Trophoblast cell (in vitro differentiated cells and primary cell): ENCODE data around the gene CCSAP.
A peak's percentile ranks its signal among the peaks of the same experiment; 100 is the strongest.

Experiments used
- DNase-seq, 2 donors: peaks; one replicate each; pipeline ENCODE4 v3.0.0-alpha.2; 2016
- H2AFZ ChIP-seq: 2 replicates; pipeline ENCODE4 v1.6.1; 2013; ENCODE audit warnings: low read length, moderate library complexity, mild to moderate bottlenecking; ENCODE audit not compliant: insufficient read depth, poor library complexity
- H2AK5ac ChIP-seq: 2 replicates; pipeline ENCODE4 v1.6.1; 2013; ENCODE audit warnings: mild to moderate bottlenecking, low read length
- H2BK120ac ChIP-seq: 2 replicates; pipeline ENCODE4 v1.6.1; 2013; ENCODE audit warnings: low read length, mild to moderate bottlenecking, moderate library complexity; ENCODE audit not compliant: insufficient read depth, poor library complexity
- H2BK12ac ChIP-seq: 2 replicates; pipeline ENCODE4 v1.6.1; 2013; ENCODE audit warnings: mild to moderate bottlenecking, low read length, moderate library complexity
- H2BK5ac ChIP-seq: 2 replicates; pipeline ENCODE4 v1.6.1; 2013; ENCODE audit warnings: low read length, low read depth, moderate library complexity, mild to moderate bottlenecking; ENCODE audit not compliant: poor library complexity
- H3K14ac ChIP-seq: 2 replicates; pipeline ENCODE4 v1.6.1; 2013; ENCODE audit warnings: mild to moderate bottlenecking, low read length
- H3K18ac ChIP-seq: 2 replicates; pipeline ENCODE4 v1.6.1; 2013; ENCODE audit warnings: mild to moderate bottlenecking, low read length
- H3K23ac ChIP-seq: 2 replicates; pipeline ENCODE4 v1.6.1; 2013; ENCODE audit warnings: low read length
- H3K27ac ChIP-seq: 2 replicates; pipeline ENCODE4 v1.5.1; 2013; ENCODE audit warnings: low read depth, mild to moderate bottlenecking, inconsistent platforms, low read length, moderate library complexity
- H3K27me3 ChIP-seq: 2 replicates; pipeline ENCODE4 v1.6.1; 2013; ENCODE audit warnings: inconsistent platforms, mild to moderate bottlenecking, low read length, moderate library complexity; ENCODE audit not compliant: insufficient read depth
- H3K36me3 ChIP-seq, 2 experiments: 1 replicate in 1 of 2; 2 replicates in 1 of 2; pipeline ENCODE4 v1.6.1; 2013; ENCODE audit warnings: low read length in 2 of 2, mild to moderate bottlenecking in 2 of 2, moderate library complexity in 1 of 2; ENCODE audit not compliant: insufficient read depth in 2 of 2, control insufficient read depth in 1 of 2
- H3K4ac ChIP-seq: 2 replicates; pipeline ENCODE4 v1.6.1; 2013; ENCODE audit warnings: low read depth, mild to moderate bottlenecking, low read length, moderate library complexity
- H3K4me1 ChIP-seq, 2 experiments: 1 replicate in 1 of 2; 2 replicates in 1 of 2; pipeline ENCODE4 v1.6.1; 2013; ENCODE audit warnings: low read length in 2 of 2, mild to moderate bottlenecking in 2 of 2, moderate library complexity in 1 of 2; ENCODE audit not compliant: insufficient read depth in 2 of 2, control insufficient read depth in 1 of 2
- H3K4me2 ChIP-seq: 2 replicates; pipeline ENCODE4 v1.6.1; 2013; ENCODE audit warnings: inconsistent platforms, mild to moderate bottlenecking, low read length, moderate library complexity
- H3K4me3 ChIP-seq: 2 replicates; pipeline ENCODE4 v1.5.1; 2013; ENCODE audit warnings: mild to moderate bottlenecking, low read depth, low read length, inconsistent platforms
- H3K79me1 ChIP-seq: one replicate; pipeline ENCODE4 v1.6.1; 2013; ENCODE audit warnings: low read length
- H3K79me2 ChIP-seq: 2 replicates; pipeline ENCODE4 v1.6.1; 2013; ENCODE audit warnings: low read length, mild to moderate bottlenecking; ENCODE audit not compliant: control insufficient read depth, insufficient read depth, poor library complexity
- H3K9ac ChIP-seq: 2 replicates; pipeline ENCODE4 v1.6.1; 2013; ENCODE audit warnings: mild to moderate bottlenecking, low read length
- H3K9me3 ChIP-seq: 2 replicates; pipeline ENCODE4 v1.6.1; 2013; ENCODE audit warnings: low read depth, mild to moderate bottlenecking, control low read depth, inconsistent platforms, low read length; ENCODE audit not compliant: insufficient read depth
- H4K12ac ChIP-seq: 2 replicates; pipeline ENCODE4 v1.6.1; 2013; ENCODE audit warnings: low read depth, mild to moderate bottlenecking, low read length, moderate library complexity
- H4K8ac ChIP-seq: 2 replicates; pipeline ENCODE4 v1.6.1; 2013; ENCODE audit warnings: low read depth, mild to moderate bottlenecking, low read length, moderate library complexity
- H4K91ac ChIP-seq: one replicate; pipeline ENCODE4 v1.6.1; 2013; ENCODE audit warnings: low read depth, mild to moderate bottlenecking, low read length, moderate library complexity
- WGBS: extraction: QIAGEN DNeasy Blood & Tissue Kit; methylation state at CpG from one replicate; pipeline ENCODE4 v1.1.7; 2013; ENCODE audit warnings: missing lambda C conversion rate; ENCODE audit not compliant: insufficient read length, insufficient coverage; ENCODE audit errors: extremely low coverage; 5-methylcytosine and 5-hydroxymethylcytosine counted together

CCSAP gene

DNA sequence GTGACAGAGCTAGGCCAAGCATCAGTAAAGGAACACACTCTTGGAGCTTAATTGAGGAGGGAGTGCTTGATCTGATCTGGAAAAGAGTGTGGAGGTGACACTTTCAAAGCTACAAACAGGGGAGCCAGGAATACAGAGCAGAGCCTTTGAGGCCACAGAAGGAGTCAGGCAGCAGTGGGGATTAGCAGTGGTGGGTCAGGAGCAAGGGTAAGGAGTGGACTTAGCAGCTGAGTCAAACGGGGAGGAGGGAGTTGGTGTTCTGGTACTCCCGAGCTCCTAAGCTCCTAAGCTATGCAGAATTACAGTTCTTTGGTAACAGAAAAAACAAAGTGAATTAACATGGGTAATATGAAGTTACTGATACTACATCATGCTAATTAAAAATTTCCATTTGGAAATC, 57.4 kb downstream of the CCSAP start:
- peaks cover 3% of the 10 kb centered on the region for H3K79me2 ChIP-seq
- H4K91ac ChIP-seq = no peak overlapping the region
- peaks cover 2% of the 10 kb centered on the region in 2 experiments for H3K36me3 ChIP-seq
- no peak overlapping the region for H3K27ac ChIP-seq
- no CpG with 5 or more reads among the region's 2 CpGs for WGBS
- no peaks in the 10 kb centered on the region for H3K79me1 ChIP-seq
- no peak overlapping the region for H4K8ac ChIP-seq
- H2AK5ac ChIP-seq = no peak overlapping the region
- H2BK12ac ChIP-seq = no peak overlapping the region
- H2AFZ ChIP-seq = no peak overlapping the region
- H3K9ac ChIP-seq = no peak overlapping the region
- H3K9me3 ChIP-seq = no peaks in the 10 kb centered on the region
- H4K12ac ChIP-seq = no peak overlapping the region
- no peak overlapping the region for H3K4me3 ChIP-seq
- H3K4me2 ChIP-seq = no peak overlapping the region
- H3K4me1 ChIP-seq = peaks cover 0 to 2% of the 10 kb centered on the region in 2 experiments
- H3K4ac ChIP-seq = no peak overlapping the region
- H3K27me3 ChIP-seq = no peaks in the 10 kb centered on the region
- H3K18ac ChIP-seq = no peak overlapping the region
- H3K14ac ChIP-seq = no peak overlapping the region
- H2BK5ac ChIP-seq = no peak overlapping the region
- no peak for DNase-seq
- H2BK120ac ChIP-seq = no peak overlapping the region
- H3K23ac ChIP-seq = no peak overlapping the region

DNA sequence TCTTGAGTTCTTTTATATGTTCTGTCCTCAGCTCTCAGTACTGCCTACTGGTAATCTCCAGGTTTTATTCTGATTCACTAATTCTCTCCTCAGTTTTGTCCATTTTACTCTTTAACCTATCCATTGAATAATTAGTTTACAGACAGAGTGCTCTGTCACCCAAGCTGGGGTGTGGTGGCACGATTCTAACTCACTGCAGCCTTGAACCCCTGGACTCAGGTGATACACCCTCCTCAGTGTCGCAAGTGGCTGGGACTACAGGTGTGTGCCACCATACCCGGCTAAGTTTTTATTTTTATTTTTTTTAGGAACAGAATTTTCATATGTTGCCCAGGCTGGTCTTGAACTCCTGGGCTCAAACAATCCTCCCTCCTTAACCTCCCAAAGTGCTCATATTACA, 58.0 kb downstream of the CCSAP start:
- no CpG with 5 or more reads among the region's 3 CpGs for WGBS
- Histone ChIP-seq H3K23ac (no peak overlapping the region), H3K27me3 (no peaks in the 10 kb centered on the region), H3K36me3 (no peaks in the 10 kb centered on the region), H2BK12ac (no peak overlapping the region), H3K4me3 (no peak overlapping the region), H4K12ac (no peak overlapping the region), H2AFZ (no peak overlapping the region), H3K27ac (no peak overlapping the region), H4K91ac (no peak overlapping the region), H2AK5ac (no peak overlapping the region), H3K9ac (no peak overlapping the region), H4K8ac (no peak overlapping the region), H2BK5ac (no peak overlapping the region), H3K79me2 (peaks cover 3% of the 10 kb centered on the region), H3K4me2 (no peak overlapping the region), H3K4me1 (peaks cover 0 to 2% of the 10 kb centered on the region in 2 experiments), H3K18ac (no peak overlapping the region), H3K9me3 (no peaks in the 10 kb centered on the region), H3K79me1 (no peaks in the 10 kb centered on the region), H3K4ac (no peak overlapping the region), H3K14ac (no peak overlapping the region), H2BK120ac (no peak overlapping the region)
- DNase-seq = no peak

DNA sequence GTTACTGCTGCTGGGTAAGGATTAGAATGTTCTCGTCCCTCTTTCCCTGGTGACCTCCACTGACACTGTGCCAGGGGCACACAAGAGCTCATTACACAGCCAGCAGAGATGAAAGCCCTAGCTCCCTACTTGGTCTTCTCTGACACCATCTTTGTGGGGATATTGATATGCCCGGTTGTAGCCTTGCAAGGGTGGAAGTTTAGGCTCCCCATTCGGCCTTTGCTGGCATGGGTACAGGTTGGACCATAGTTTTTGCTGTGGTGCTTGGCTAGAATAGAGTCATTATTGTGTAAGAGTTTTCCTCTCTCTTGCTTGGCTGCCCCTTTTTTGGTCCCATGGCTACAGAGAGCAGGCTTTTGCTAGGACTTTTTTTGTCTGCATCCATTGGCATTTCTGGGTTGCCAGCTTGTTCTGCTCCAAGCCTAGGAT, 59.6 kb downstream of the CCSAP start:
- Histone ChIP-seq H3K36me3 (no peaks in the 10 kb centered on the region), H3K4me1 (peaks cover 0 to 2% of the 10 kb centered on the region in 2 experiments), H4K91ac (no peak overlapping the region), H2AK5ac (no peak overlapping the region), H3K4me2 (no peak overlapping the region), H2BK5ac (no peak overlapping the region), H3K79me1 (no peaks in the 10 kb centered on the region), H2AFZ (no peak overlapping the region), H3K79me2 (peaks cover 3% of the 10 kb centered on the region), H3K9me3 (no peaks in the 10 kb centered on the region), H3K27me3 (no peaks in the 10 kb centered on the region), H3K14ac (no peak overlapping the region), H2BK12ac (no peak overlapping the region), H2BK120ac (no peak overlapping the region), H4K8ac (no peak overlapping the region), H3K4me3 (no peak overlapping the region), H3K27ac (no peak overlapping the region), H4K12ac (no peak overlapping the region), H3K9ac (no peak overlapping the region), H3K4ac (peak overlapping the region; percentile 10), H3K18ac (no peak overlapping the region), H3K23ac (no peak overlapping the region)
- no peak for DNase-seq
- WGBS = no CpG with 5 or more reads among the region's 3 CpGs

DNA sequence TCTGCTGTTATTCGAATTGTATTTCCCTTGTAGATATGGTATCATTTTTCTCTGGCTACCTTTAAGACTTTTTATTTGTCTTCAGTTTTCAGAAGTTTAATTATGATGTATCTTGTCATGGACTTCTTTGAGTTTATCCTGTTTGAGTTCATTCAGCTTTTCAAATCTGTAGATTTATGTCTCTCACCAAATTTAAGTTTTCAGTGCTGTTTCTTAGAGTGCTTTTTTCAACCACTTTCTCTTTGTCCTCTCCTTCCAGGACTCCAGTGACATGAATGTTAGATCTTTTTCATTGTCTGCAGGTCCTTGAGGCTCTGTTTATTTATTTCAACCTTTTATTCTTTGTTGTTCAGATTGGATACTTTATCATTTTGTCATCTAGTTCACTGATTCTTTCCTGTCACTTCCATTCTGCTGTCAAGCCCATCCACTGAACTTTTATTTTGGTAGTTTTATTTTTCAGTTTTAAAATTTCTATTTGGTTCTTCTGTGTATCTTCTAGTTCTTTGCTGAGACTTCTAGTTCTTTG, 60.5 kb downstream of the CCSAP start:
- H3K18ac ChIP-seq = no peak overlapping the region
- no peak overlapping the region for H3K14ac ChIP-seq
- no peak overlapping the region for H2AK5ac ChIP-seq
- H4K91ac ChIP-seq = no peak overlapping the region
- H3K9me3 ChIP-seq = no peaks in the 10 kb centered on the region
- H3K79me2 ChIP-seq = peaks cover 3% of the 10 kb centered on the region
- no CpG with 5 or more reads among the region's 1 CpG for WGBS
- no peak overlapping the region for H3K4ac ChIP-seq
- H3K27me3 ChIP-seq = no peaks in the 10 kb centered on the region
- H2BK12ac ChIP-seq = no peak overlapping the region
- no peak overlapping the region for H3K4me3 ChIP-seq
- no peak overlapping the region for H2AFZ ChIP-seq
- H3K4me1 ChIP-seq = peaks cover 0 to 2% of the 10 kb centered on the region in 2 experiments
- H4K8ac ChIP-seq = no peak overlapping the region
- H3K79me1 ChIP-seq = no peaks in the 10 kb centered on the region
- H4K12ac ChIP-seq = no peak overlapping the region
- no peak overlapping the region for H2BK120ac ChIP-seq
- H3K9ac ChIP-seq = no peak overlapping the region
- no peak overlapping the region for H3K4me2 ChIP-seq
- H3K27ac ChIP-seq = no peak overlapping the region
- no peak overlapping the region for H2BK5ac ChIP-seq
- no peaks in the 10 kb centered on the region for H3K36me3 ChIP-seq
- DNase-seq = no peak
- H3K23ac ChIP-seq = no peak overlapping the region
